ENCODE measurements around the gene CAMTA1.

DNA sequence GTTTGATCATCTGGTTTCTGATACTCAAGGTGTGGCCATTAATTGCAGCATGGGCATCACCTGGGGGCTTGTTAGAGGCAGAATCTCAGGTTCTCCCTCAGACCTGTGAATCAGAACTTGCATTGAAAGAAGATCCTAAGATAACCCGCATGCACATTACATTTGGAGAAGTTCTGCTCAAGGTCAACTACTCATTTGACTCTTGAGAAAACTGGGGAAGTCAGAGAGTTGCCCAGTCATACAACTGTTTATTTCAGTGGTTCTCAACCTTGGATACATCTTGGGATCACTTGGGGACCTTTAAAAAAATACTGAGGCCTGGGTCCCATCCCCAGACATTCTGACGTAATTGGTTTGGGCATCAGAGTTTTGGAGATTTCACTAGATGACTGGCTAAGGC, 30.5 kb downstream of the CAMTA1 start:
- TF ChIP-seq CTCF (IDR thresholded peaks at IDR 0.05; ENCODE audit: low read length) (no peak), EZH2phosphoT487 (IDR thresholded peaks at IDR 0.05; ENCODE audit: low read length) (no peak), EZH2 (optimal IDR thresholded peaks at IDR 0.05; ENCODE audit: low read depth, low read length) (no peak)
